Measurements from ENCODE around the gene FBXL14.

GRCh38 chr12:1590221-1590979, 4.0 kb downstream of the FBXL14 start:
- no peak for TF ChIP-seq CTCF (IDR thresholded peaks at IDR 0.05)
- no peak for TF ChIP-seq POLR2A (IDR thresholded peaks at IDR 0.05)
